Lung (tissue), 12 donors: ENCODE data around the gene PCDHA1. TPM values are rescaled to one million over a fixed set of nuclear protein-coding genes. Genes with fewer than 3 reads are reported as not detected.

Source experiments
- ATAC-seq: fragments of 200-7000 bp; cut with Tn5 transposase; one replicate; pipeline ENCODE4 v1.9.1; 2020; ENCODE audit warnings: moderate number of reproducible peaks; ENCODE audit not compliant: insufficient read depth, low FRiP score
- DNase-seq, 3 donors: peaks; one replicate each; pipeline ENCODE4 v3.0.0-alpha.2; 2013 to 2017
- H3K27ac ChIP-seq, 2 donors: one replicate each; pipeline ENCODE4 v1.5.1; 2013; ENCODE audit warnings: mild to moderate bottlenecking in 2 of 2, moderate library complexity in 2 of 2, control low read depth in 1 of 2, inconsistent platforms in 1 of 2, low read depth in 1 of 2, low read length in 1 of 2
- H3K27me3 ChIP-seq, 3 donors: one replicate each; pipeline ENCODE4 v1.5.1; 2013; ENCODE audit warnings: low read length in 2 of 3; ENCODE audit not compliant: control insufficient read depth in 3 of 3, insufficient read depth in 3 of 3
- H3K36me3 ChIP-seq, 4 donors: one replicate each; pipeline ENCODE4 v1.5.1; 2013; ENCODE audit warnings: low read length in 4 of 4, mild to moderate bottlenecking in 1 of 4, moderate library complexity in 1 of 4; ENCODE audit not compliant: control insufficient read depth in 4 of 4, insufficient read depth in 4 of 4
- H3K4me1 ChIP-seq, 5 donors: one replicate each; pipeline ENCODE4 v1.5.1; 2013; ENCODE audit warnings: low read length in 5 of 5, mild to moderate bottlenecking in 2 of 5, moderate library complexity in 1 of 5; ENCODE audit not compliant: control insufficient read depth in 5 of 5, insufficient read depth in 5 of 5
- H3K4me3 ChIP-seq: one replicate; pipeline ENCODE4 v1.5.1; 2013; ENCODE audit warnings: mild to moderate bottlenecking, control low read depth, moderate library complexity
- H3K9ac ChIP-seq, 2 donors: one replicate each; pipeline ENCODE4 v1.5.1; 2013; ENCODE audit warnings: low read length in 2 of 2, control low read depth in 1 of 2; ENCODE audit not compliant: insufficient read depth in 1 of 2
- H3K9me3 ChIP-seq, 4 donors: one replicate each; pipeline ENCODE4 v1.5.1; 2013; ENCODE audit warnings: low read length in 3 of 4, mild to moderate bottlenecking in 1 of 4, moderate library complexity in 1 of 4; ENCODE audit not compliant: control insufficient read depth in 4 of 4, insufficient read depth in 3 of 4
- WGBS, 2 donors: extraction: QIAGEN DNeasy Blood & Tissue Kit; methylation state at CpG; one replicate each; pipeline ENCODE4 v1.1.7; 2013; 5-methylcytosine and 5-hydroxymethylcytosine counted together
- polyA plus RNA-seq, 2 donors: library from polyadenylated mRNA; stranded (reverse); fragments of 200-250 nt; gene quantifications; one replicate each; pipeline ENCODE4 v1.2.1, GENCODE V29; 2013
- total RNA-seq, 2 donors: library from RNA; depleted of rRNA in 1 of 2; stranded (reverse); fragments of >200 nt in 1 of 2; gene quantifications; one replicate each; pipeline ENCODE4 v1.2.1, GENCODE V29; 2014 to 2021
- TF ChIP-seq, protein P1 (sequence below): IDR thresholded peaks from 2 replicates; pipeline ENCODE4 v1.5.1; 2012; ENCODE audit warnings: mild to moderate bottlenecking; ENCODE audit errors: control extremely low read depth, extremely low read depth
- donor health status: control.
- donor health status: control.
- donor health status: Bipolar disorder and iron deficiency.
- donor health status: healthy.
- donor health status: DM: yes; HTN: yes; CAD: no.

Gene PCDHA1
- total and polyA plus RNA-seq, 4 donors, result 0.02 to 0.30 TPM; not detected in 2

DNA sequence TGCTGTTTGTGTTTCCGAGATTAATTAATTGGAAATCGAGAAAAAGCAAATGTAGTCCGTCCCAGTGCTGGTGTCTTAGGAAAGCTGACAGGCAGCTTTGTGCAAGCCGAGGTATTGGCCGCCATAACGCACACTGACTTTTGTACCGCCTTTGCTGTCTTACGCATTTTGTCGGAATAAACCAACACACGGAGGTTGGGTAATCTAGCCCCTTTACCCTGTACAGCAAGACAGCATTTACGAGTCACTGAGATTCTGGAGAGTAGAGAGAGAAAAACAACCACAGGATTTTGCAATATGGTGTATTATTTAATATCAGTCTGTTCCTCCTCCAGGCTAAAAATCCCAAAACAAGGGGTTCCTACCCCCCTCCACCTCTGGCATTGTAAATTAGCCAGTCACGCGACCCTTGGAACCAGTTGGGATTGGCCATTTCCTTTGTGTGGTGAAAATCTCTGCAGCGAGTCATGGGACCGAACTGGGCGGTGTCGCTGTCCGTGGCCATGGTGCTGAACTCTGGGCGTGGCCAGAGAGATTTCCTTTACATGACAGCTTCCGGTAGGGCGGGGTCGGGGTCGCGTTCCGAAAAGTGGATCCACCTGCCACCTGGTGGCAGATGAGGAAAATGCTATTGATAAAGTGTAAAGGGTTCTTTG is 255.0 kb downstream of the PCDHA1 start:
- ATAC-seq (peak; percentile 96), DNase-seq (peak; percentile 94 to 95 (median 95))
- TF ChIP-seq, protein P1, sequence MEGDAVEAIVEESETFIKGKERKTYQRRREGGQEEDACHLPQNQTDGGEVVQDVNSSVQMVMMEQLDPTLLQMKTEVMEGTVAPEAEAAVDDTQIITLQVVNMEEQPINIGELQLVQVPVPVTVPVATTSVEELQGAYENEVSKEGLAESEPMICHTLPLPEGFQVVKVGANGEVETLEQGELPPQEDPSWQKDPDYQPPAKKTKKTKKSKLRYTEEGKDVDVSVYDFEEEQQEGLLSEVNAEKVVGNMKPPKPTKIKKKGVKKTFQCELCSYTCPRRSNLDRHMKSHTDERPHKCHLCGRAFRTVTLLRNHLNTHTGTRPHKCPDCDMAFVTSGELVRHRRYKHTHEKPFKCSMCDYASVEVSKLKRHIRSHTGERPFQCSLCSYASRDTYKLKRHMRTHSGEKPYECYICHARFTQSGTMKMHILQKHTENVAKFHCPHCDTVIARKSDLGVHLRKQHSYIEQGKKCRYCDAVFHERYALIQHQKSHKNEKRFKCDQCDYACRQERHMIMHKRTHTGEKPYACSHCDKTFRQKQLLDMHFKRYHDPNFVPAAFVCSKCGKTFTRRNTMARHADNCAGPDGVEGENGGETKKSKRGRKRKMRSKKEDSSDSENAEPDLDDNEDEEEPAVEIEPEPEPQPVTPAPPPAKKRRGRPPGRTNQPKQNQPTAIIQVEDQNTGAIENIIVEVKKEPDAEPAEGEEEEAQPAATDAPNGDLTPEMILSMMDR, result peak; percentile 51
- Histone ChIP-seq H3K27me3 (no peaks in the 10 kb centered on the region), H3K36me3 (no peaks in the 10 kb centered on the region), H3K27ac (no peak overlapping the region), H3K9me3 (peaks cover 0 to 5% (median 0%) of the 10 kb centered on the region in 4 donors), H3K9ac (no peak overlapping the region), H3K4me3 (peak overlapping the region; percentile 20), H3K4me1 (no peaks in the 10 kb centered on the region)
- WGBS, 2 donors, result 5 to 7% methylated on average over 25 of the region's 25 CpGs

DNA sequence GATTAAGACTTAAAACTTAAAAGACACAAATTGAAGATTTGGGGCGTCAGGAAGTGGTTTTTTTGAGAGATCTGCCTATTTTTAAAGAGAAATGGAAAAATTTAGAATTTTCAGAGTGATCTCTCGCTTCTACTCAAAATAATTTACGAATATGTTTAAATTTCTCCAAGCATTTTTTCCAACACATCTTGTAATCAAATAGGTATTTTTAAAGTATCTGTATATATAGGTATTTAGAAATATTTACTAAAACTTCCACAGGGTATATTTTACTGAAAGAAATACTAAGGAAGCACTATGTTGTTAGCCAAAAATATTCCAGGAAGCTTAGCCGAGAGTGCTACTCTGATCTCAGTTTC is 255.5 kb downstream of the PCDHA1 start:
- 20 to 21% methylated on average over 4 of the region's 4 CpGs for WGBS, 2 donors
- Histone ChIP-seq H3K27me3 (no peaks in the 10 kb centered on the region), H3K4me1 (no peaks in the 10 kb centered on the region), H3K27ac (no peak overlapping the region), H3K9me3 (peaks cover 0 to 5% (median 0%) of the 10 kb centered on the region in 4 donors), H3K9ac (no peak overlapping the region), H3K4me3 (no peak overlapping the region), H3K36me3 (no peaks in the 10 kb centered on the region)
- TF ChIP-seq, protein P1, result no peak
- no peak for DNase-seq
- no peak for ATAC-seq

DNA sequence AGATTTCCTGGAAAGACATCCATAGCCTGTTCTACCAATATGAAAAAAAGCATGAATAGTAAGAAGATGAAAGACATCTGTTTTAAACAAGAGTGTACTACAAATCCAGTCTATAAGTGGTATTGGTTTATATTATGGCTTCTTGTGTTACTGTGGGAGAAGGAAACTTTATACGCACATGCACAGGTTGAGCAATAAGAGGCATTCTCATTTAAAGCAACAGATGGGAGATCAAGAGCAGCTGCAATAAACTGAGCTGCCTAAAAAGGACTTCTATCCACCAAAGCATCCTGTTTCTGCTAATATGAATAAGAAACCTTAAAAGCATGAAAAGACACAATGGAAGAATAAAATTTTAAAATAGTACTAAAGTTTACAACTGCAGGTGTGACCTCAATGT is 256.6 kb downstream of the PCDHA1 start:
- no peak for DNase-seq
- TF ChIP-seq, protein P1, result no peak
- no peak overlapping the region for H3K9ac ChIP-seq
- no peaks in the 10 kb centered on the region for H3K4me1 ChIP-seq
- no peak overlapping the region for H3K4me3 ChIP-seq
- no peak overlapping the region for H3K27ac ChIP-seq
- WGBS, 2 donors, result 59 to 70% methylated on average over 1 of the region's 1 CpG
- no peaks in the 10 kb centered on the region for H3K27me3 ChIP-seq
- no peak for ATAC-seq
- H3K36me3 ChIP-seq, result no peaks in the 10 kb centered on the region
- peaks cover 0 to 5% (median 1%) of the 10 kb centered on the region in 4 donors for H3K9me3 ChIP-seq
